ENCODE results near the gene SUN1. TPM values are rescaled to one million over a fixed set of nuclear protein-coding genes. Genes with fewer than 3 reads are reported as not detected.

Gene SUN1
- total and polyA plus RNA-seq, 2 of the 8 experiments (the other 6 are each of a cell fraction or from before 2014, with no cell fraction given): 108 to 158 TPM

DNA sequence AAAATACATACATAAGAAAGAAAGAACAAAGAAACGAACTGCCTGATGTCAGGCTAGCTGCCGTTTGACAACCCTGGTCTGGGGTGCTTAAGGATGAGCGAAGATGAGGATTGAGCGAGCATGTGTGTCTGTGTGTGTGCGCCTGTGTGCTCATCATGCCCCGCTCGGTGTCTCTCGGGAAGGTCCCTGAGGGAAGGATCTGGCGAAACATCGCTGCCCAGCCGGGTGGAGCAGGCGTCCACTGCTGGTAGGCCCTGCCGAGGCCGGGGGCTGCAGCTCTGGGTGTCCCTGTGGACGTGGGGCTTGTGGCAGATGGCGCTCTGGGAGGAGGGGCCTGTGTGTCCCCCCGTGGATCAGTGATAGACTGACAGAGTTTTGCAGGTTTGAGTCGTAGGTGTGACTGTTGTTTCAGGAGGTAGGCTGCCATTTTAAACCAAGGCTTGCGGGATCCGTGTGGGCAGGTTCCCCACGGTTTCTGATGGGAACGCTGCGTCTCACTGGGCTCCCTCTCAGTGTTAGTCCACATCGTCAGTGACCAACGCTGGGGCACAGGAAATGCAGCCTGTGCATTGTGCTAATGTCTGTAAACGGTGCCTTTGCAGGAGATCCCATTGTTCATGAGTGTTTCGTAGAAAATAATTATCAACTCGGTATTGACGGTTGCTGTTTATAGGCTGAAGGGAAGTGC is 5.9 kb upstream of the SUN1 start (continued):
- no peak for TF ChIP-seq ZNF274 (IDR thresholded peaks at IDR 0.05; ENCODE audit: borderline replicate concordance, extremely low read depth, low read length)
- no peak for TF ChIP-seq CREB1 (IDR thresholded peaks at IDR 0.05)
- no peak for TF ChIP-seq SUZ12 (IDR thresholded peaks at IDR 0.05; ENCODE audit: low read length)
- no peak for TF ChIP-seq SP1 (IDR thresholded peaks at IDR 0.05; ENCODE audit: low read depth, low read length)
- no peak for TF ChIP-seq EP300 (IDR thresholded peaks at IDR 0.05; ENCODE audit: borderline replicate concordance in 1 of 2, low read depth in 2 of 2, low read length in 2 of 2)
- TF ChIP-seq EGR1 (IDR thresholded peaks at IDR 0.05; ENCODE audit: borderline replicate concordance, low read depth, low read length): no peak
- no peak for TF ChIP-seq TEAD4 (IDR thresholded peaks at IDR 0.05; ENCODE audit: low read depth, low read length)
- TF ChIP-seq, protein P1, sequence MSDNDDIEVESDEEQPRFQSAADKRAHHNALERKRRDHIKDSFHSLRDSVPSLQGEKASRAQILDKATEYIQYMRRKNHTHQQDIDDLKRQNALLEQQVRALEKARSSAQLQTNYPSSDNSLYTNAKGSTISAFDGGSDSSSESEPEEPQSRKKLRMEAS (IDR thresholded peaks at IDR 0.05): no peak
